Endothelial cell of umbilical vein (primary cell): ENCODE data around the gene CTBP2.

ENCODE experiments used
- CTCF ChIP-seq, 2 donors: IDR thresholded peaks; 1 replicate in 1 of 2; 2 replicates in 1 of 2; pipeline ENCODE4 v1.5.1; 2011; ENCODE audit warnings: low read length in 2 of 2, mild to moderate bottlenecking in 2 of 2, moderate library complexity in 2 of 2, control low read depth in 1 of 2, inconsistent platforms in 1 of 2, low read depth in 1 of 2; ENCODE audit not compliant: insufficient read depth in 1 of 2; ENCODE audit errors: extremely low read depth in 1 of 2
- POLR2A ChIP-seq: IDR thresholded peaks from 2 replicates; pipeline ENCODE4 v1.6.1; 2012; ENCODE audit warnings: low read depth, mild to moderate bottlenecking, control low read depth, low read length
- POLR2AphosphoS5 ChIP-seq: IDR thresholded peaks from 2 replicates; pipeline ENCODE4 v1.6.1; 2012; ENCODE audit warnings: low read depth, mild to moderate bottlenecking, control low read depth, low read length, moderate library complexity; ENCODE audit not compliant: insufficient read depth

GRCh38 chr10:125115409-125115808, 45.0 kb downstream of the CTBP2 start:
- TF ChIP-seq CTCF (IDR thresholded peaks at IDR 0.05; ENCODE audit: extremely low read depth in 1 of 2, insufficient read depth in 1 of 2, low read depth in 1 of 2, low read length in 2 of 2) = no peak
- TF ChIP-seq POLR2A = no peak
- no peak for TF ChIP-seq POLR2AphosphoS5
